ENCODE results near the gene CARHSP1.
"Not testable (repeated sequence)": the region's sequence is repeated elsewhere in the genome, so short reads cannot be mapped to it uniquely, and the experiment has no call there.

The CARHSP1 gene

DNA sequence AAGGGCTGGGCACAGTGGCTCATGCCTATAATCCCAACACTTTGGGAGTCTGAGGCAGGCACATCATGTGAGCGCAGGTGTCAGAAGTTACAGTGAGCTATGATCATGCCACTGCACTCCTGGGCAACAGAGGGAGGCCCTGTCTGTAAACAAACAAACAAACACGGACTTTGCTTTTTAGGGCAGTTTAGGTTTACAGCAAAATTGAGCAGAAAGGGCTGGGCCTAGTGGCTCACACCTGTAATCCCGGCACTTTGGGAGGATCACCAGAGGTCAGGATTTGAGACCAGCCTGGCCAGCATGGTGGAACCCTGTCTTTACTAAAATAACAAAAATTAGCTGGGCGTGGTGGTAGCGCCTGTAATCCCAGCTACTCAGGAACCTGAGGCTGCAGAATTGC is 3.3 kb upstream of the CARHSP1 start:
- DNase-seq, result no peak

DNA sequence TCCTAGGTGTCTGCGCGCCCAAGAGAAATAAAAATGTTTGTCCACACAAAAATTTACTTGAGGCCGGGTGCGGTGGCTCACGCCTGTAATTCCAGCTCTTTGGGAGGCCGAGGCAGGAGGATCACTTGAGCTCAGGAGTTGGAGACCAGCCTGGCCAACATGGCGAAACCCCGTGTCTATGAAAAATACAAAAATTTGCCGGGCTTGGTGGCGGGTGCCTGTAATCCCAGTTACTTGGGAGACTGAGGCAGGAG is 1.1 kb upstream of the CARHSP1 start:
- DNase-seq, result not testable (repeated sequence)

DNA sequence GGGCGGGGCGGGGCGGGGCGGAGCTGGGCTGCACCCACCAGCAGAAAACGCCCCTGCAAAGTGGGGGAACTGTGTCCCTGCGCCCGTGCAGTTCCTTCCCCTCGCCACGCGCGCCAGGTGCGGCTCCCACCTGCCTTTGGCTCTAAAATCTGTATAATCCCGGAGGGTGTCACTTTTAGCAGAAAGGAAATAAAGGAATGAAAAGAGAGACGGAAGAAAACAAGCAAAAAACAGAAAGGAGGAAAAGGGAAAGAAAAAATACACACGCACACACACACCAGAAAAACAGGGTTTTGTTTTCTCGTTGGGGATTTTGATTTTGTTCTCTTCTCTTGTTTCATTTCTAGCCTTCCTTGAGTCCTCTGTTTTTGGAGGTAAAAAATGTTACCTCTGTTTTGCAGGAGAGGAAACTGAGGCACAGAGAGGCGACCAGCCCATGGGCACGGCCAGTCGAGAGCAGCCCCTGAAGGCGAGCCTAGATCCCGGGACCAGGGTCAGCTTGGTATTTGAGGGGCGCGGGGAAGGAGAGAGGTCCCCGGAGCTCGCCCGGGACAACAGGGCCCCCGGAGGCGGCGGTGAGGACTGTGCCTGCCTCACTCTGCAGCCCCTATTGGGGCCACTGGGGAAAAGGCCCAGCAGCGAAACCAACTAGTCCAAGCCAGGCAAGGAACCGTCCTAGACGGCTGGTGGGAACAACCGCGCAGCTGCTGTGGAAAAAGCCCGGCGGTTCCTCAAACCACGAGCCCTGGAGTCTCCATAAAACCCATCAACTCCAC is 594 bp upstream of the CARHSP1 start:
- DNase-seq, result no peak

DNA sequence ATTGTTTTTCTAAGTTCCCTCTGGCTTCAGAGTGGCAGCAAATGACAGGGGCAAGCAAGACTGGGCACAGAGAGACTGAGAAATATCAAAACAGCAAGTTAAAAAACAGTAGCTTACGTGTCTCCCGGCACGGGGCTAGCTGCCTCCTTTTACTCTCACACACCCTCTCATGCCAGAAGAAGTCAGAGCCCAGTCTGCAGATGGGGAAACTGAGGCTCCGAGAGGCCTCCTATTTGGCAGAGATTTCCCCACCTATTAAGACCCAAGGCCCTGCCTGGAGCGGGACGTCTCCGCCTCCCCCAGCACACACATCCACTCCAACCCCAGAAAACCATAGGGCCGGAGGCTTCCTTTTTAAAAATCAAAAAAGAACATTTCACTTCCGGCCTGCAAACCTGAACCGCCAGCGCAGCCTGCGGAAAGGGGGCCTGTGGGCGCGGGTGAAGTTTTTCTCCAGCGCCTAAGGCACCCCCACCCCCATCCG is 832 bp downstream of the CARHSP1 start:
- no peak for DNase-seq

DNA sequence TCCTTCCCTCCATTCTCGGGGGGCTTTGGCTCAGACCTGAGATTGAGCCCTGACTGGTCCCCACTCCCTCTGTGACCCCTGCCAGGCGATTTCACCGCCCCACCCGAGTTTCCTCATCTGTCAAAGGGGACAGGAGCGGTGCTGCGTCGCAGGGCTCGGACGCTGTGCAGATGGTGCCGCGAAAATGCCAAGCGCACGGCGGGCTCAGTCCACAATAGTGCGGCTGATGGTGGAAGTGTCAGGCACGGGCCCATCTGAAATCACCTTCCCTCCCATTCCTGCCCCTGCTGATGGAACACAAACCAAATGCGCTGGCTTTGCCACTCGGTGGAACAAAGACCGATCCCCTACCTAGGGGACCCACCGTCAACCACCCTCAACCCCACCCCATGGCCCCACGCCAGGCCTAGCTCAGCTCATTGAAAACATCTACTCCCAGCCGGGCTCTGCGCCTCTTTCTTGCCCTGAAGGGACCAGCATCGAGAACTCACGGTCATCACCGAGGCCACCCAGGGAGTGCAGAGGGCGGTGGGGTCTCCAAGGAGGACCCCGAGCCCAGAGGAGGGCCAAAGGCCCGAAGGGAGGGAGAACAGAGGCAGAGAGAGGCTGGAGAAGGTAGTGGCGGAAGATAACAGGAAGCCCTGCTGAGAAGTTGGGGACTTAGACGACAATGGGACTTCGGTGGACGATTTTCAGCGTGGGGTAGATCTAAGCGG is 1.4 kb downstream of the CARHSP1 start:
- no peak for DNase-seq

DNA sequence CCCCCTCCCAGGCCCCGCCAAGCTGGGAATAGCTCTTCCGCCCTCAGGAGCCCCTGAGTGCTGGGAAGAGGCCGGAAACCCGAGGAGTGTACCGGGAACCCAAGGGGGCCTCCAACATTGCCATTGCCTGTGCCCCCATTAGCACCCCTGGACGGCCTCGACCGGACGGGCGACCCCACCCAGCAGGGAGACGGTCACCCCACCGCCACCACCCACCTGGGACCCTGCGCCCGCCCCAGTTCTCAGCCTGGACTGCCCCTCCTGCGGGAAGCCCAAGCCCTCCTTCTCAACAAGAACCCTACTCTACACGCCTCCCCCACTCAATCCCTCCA is 2.0 kb downstream of the CARHSP1 start:
- DNase-seq, result no peak

DNA sequence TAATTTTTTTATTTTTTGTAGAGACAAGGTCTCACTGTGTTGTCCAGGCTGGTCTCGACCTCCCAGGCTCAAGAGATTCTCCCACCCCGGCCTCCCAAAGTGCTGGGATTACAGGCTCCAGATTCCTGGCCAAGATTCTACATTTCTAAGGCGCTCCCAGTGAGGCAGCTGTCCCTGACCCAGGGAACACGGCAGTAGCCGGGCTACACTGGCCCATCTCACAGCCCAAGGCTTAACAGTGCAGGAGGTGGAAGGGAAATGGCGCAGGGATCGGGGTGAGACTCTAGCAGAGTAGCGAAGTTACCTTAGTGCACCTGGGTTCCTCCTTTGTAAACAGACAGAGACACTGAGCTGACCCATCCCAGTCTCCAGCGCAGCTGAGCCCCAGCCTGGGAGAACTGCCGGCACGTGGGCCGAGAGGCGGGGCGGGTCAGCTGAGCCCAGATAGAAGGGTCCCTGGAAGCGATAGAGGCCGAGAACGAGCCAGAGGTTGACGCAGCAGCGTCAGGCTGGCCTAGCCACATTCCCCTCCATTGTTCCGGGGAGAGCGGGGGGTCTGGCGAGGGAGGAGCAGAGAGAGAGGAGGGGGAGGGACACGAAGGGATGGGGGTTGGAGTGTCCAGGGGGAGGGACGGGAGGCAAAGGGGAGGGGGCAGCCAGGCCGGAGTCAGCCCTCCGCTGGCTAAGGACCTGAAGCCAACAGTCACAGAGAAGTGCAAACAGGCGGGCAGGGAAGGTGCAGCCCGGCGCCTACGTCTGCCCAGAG is 2.5 kb downstream of the CARHSP1 start:
- no peak for DNase-seq

DNA sequence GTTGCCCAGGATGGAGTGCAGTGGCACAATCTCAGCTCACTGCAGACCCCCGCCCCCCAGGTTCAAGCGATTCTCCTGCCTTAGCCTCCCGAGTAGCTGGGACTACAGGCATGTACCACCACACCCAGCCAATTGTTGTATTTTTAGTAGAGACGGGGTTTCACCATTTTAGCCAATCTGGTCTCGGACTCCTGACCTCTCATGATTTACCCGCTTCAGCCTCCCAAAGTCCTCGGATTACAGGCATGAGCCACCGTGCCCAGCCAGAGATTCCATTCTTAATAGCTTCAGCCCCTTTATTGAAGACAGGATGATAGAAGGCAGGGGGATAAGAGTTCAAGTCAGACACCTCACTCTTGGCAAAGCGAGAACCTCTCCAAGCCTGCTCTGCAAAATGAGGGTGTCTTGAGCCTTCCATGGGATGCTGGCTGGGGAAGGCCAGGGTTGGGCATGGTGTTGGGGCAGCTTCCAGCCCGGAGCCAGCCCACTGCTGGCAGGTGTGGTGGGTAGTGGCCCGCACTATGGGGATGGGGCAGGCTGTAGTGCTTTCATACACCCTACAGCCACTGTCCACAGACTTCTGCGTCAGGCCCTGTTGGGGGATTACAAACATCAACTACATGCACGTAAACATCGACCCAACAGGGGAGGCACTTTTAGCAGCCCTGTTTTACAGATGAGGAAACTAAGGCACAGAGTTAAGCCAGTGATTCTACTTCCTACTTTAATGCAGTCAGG is 3.5 kb downstream of the CARHSP1 start:
- DNase-seq, result no peak

DNA sequence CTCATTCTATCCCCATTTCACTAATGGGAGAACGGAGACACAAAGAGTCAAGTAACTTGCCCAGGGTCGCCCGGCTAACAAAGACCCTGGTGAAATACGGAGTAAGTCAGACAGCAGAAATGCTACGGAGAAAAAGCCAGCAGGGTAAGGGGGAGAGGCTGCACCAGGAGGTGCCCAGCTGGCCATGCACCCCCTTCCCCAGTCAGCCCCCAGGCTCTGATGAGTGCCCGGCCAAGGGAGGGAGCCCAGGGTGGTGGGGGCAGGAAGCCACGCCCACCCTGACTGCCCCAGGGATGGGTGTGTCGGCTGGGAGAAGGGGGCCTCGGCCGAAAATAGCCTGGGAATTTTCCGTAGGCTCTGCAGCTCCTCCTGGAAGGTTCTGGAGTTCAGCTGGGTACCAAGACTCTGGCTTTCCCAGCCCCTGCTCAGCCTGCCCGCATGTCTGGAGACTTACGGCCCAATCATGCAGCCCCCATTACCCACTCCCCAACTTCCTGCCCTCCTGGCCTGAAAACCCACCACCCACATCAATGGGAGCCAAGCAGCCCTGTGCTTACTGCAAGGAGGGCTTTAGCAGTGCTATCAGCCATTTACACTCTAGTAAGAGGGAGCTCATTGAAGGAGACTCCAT is 4.2 kb downstream of the CARHSP1 start:
- DNase-seq, result no peak

DNA sequence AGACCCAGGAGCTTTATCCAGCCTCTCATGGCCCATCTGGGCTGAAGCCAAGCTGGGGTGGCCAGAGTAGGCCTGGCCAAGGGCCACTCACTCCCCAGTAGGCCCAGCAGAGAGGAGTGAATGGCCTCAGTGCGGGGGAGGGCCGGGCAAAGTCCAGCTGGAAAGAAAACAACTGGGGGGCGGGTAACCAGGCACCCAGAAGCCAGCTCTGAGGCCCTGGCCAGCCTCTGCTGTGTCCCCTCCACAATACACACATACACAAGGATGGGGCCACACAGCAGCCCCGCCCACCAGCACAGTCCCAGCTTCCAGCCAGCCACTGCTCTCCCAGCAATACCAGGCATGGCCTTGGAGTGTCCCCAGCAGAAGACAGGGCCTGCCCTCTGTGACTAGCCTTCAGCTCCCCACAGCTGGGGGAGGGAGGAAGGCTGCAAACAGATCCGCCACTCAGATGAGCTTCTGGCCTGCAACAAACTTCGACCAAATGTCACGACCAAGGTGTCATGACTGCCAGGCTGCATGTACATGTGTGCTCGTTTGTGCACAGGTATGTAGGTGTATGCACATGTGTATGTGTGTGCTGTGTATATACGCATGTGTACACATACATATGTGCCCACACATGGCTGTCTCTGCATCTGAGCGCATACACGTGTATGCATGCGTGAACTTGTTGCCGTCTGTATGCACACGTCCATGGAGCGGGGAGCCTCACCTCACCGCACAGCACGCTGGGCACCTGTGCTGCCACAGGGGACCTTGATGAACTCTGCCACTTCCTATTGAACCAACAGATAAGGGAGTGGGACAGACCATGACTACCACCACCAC is 5.0 kb downstream of the CARHSP1 start:
- no peak for DNase-seq

DNA sequence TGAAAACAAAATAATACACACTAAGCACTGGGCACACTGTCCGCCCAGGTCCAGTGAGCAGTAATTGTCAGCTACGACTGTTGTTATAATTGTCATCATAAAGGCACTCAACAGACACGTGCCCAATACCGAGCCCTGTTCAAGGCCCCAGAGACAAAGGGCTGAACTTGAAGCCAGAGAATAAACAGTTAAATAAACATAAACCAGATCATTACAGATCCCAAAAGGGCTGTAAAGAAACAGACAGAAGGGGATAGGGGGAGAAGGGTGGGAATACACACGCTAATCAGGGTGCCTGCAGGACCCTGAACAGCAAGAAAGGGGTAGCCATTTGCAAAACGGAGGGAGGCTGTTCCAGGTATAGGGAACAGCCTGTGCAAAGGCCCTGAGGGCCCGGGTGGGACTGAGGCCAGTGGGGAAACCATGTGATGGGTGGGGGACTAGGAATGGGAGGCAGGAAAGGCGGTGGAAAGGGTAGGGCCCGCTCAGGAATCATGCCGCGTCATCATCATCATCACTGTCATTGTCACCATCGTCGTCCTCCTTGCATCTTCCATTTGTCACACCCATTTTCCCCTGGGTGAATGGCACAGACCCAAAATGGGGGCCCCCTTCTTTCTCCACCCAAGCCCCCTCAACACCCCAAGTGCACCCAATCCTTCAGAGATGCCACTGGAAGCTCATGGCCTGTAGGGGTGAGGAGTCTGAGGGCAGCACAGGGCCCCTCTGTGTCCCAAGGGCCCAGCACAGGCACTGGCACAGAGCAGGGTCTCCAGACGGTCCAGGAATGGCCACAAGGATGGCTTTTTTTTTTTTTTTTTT is 6.3 kb downstream of the CARHSP1 start:
- no peak for DNase-seq

DNA sequence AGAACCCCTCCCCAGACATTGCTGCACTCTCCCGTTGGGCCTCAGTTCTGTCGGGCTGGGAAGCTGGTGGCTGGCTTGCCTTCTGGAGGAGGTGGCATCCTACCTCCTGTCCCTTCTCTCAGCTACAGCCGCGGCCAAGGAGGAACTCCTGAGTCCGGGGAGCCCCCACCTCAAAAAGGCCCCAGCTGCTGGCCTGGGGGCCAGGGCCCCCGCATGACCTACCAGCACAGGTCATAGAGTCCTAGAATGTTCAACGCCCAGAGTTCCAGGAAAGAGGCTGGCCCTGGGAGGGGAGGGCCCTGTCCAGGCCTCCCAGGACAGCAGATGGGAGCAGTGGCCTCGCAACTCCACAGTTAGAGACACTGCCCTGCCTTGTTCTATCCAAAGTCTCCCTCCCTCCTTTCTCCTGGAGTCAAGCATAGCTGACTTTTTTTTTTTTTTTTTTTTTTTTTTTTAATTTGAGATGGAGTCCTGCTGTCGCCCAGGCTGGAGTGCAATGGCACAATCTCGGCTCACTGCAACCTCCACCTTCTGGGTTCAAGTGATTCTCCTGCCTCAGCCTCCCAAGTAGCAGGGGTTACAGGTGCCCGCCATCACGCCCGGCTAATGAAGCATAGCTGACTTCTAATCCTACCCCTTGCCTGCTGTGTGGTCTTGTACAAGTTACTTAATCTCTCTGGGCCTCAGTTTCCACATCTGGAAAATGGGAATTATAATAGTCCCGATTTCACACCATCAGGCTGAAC is 7.1 kb downstream of the CARHSP1 start:
- DNase-seq, result no peak

DNA sequence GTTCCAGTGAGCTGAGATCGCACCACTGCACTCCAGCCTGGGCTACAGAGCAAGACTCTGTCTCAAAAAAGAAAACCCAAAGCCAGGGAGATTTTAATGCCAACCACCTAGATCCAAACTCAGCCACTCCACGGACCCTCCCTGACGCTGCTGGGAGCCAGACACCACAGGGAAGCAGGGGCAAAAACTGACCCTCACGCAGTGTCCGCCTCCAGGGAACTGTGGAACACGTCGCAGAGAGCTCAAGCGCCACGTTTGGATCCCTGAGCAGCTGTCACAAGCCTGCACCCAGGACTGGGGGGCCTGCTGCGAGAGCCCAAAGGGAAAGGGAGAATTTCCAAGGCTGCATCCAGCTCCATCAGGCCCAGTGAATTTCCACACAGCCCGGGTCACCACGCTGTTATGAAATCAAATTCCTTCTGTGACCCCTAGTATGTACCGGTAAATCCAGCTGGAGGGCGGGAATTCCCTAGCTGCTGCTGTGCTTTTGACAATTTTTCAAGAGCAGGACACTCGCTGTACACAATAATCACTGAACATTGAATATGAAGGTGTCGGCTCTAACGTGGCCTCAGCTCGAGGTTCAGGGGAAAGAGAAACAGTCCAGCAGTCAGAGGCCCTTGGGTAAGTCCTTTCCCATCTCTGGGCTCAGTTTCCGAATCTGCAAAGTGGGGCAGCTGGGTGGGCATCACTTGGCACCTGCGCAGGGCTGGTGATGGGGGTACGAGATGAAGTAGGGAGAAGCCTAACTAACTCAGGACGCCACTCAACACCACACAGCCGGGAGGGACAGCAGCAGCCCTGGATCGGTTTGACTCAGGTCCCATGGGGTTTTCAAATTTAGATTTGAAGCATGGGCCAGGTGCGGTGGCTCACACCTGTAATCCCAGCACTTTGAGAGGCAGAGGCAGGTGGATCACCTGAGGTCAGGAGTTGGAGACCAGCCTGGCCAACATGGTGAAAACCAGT is 8.6 kb downstream of the CARHSP1 start:
- peak; percentile 39 for DNase-seq

DNA sequence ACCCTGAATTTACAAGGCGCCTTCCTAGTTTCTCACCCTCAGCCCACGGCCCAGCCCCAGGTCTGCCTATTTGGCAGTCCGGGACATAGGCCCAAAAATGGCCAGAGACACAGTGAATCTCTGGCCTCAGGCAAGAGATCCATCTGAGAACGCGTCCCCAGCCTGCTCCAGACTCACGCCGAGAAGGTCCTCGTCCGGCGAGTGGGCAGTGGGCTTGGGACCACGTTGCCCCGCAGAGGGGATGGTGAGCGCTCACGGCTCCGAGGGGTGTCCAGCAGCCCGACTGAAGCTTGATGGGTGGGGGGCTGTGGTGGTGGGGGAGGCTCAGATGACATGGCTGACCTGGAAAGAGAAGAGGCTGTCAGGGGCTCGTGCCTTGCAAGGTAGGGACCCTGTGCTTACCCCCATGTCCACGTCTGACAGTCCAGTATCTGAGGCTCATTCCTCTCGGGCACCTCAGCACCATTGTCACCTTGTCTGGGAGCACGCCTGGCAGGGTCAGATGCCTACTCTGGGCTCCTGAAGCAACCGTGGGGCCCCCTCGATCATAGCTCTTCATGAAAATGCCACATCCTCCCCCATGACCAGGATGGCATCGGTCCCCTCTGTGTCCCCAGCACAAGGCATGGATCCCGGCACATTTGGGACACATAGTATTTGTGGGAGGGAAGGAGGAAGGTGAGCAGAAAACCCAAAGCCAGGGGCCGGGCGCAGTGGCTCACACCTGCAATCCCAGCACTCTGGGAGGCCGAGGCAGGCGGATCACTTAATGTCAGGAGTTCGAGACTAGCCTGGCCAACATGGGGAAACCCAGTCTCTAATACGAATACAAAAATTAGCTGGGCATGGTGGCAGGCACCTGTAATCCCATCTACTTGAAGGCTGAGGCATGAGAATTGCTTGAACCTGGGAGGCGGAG is 9.6 kb downstream of the CARHSP1 start:
- DNase-seq, result no peak

DNA sequence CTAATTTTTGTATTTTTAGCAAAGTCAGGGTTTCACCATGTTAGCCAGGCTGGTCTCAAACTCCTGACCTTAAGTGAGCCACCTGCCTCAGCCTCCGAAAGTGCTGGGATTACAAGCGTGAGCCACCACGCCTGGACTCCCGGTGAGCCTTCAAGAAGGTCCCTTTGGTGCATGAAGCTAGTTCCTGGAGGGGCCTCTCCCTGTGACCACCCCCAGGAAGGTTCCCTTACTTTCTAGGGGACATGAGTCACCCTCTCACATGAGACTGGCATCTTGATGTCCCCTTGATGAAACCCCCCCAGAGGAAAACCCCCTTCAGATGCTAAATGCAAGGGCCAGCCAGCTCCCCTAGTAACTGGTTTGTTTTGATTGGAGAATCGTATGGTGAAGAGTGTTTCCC is 12.8 kb downstream of the CARHSP1 start:
- no peak for DNase-seq

DNA sequence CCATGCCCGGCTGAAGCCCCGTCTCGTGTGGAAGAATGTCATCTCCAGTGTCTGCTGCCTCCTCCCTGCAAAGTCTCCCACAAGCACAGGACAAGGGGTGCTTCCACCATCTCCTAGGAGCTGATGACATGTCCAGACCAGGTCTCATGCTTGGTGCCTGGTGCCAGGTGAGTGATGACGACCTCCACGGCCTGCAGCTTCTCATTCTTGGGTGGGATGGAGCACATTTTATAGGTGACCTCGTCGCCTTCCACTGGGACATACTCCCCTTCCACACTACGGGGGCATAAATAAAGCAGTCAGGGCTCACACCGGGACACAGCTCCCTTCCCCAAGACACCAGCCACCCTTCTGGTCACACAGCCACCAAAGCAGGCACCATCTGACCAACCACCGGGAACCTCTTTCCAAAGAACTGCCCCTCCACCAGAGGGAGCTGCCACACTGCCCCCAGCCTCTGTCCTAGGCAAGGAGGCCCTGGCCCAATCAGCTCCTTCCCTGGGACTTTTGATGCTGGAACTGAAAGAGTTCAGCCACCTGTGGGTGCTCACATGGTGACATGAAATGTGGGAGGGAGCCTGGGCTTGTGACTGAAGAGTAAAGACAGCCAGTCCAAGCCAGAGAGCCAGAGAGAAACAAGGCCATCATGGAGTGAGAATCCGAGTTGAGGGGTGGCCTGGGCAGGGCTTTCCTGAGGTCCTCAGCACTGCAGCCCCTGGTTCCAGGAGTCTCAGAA is 13.6 kb downstream of the CARHSP1 start:
- no peak for DNase-seq

Data from fibroblast of skin of abdomen (primary cell).